ENCODE results near the gene OR8B4.

- TF ChIP-seq ZNF274 (IDR thresholded peaks at IDR 0.05; ENCODE audit: low read depth, low read length) (no peak), YY1 (IDR thresholded peaks at IDR 0.05; ENCODE audit: insufficient read depth, insufficient read length) (no peak)
Measured at GRCh38 chr11:124429599-124429998, 4.9 kb upstream of the OR8B4 start.

Data from NT2/D1 (cell line).